Measurements from ENCODE around the gene PRKCD. TPM values are rescaled to one million over a fixed set of nuclear protein-coding genes. Genes with fewer than 3 reads are reported as not detected.

The PRKCD gene
- total RNA-seq, 1 donor, result 2.2 TPM

- no peaks in the 10 kb centered on the region for H3K9me3 ChIP-seq (ENCODE audit: low read depth, low read length)
- TF ChIP-seq, protein P1, sequence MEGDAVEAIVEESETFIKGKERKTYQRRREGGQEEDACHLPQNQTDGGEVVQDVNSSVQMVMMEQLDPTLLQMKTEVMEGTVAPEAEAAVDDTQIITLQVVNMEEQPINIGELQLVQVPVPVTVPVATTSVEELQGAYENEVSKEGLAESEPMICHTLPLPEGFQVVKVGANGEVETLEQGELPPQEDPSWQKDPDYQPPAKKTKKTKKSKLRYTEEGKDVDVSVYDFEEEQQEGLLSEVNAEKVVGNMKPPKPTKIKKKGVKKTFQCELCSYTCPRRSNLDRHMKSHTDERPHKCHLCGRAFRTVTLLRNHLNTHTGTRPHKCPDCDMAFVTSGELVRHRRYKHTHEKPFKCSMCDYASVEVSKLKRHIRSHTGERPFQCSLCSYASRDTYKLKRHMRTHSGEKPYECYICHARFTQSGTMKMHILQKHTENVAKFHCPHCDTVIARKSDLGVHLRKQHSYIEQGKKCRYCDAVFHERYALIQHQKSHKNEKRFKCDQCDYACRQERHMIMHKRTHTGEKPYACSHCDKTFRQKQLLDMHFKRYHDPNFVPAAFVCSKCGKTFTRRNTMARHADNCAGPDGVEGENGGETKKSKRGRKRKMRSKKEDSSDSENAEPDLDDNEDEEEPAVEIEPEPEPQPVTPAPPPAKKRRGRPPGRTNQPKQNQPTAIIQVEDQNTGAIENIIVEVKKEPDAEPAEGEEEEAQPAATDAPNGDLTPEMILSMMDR (IDR thresholded peaks at IDR 0.05; ENCODE audit: extremely low read depth, low read depth, low read length), result no peak
- no peak for DNase-seq (ENCODE audit: insufficient read length, low spot score, missing footprints)
- no peak overlapping the region for H2AFZ ChIP-seq (ENCODE audit: low read length)
- no peak overlapping the region for H3K4me2 ChIP-seq (ENCODE audit: insufficient read depth, low read length)
- H3K4me1 ChIP-seq (ENCODE audit: insufficient read depth, low read length), result peaks cover 42% of the 10 kb centered on the region
- H3K36me3 ChIP-seq (ENCODE audit: insufficient read depth, low read length), result peaks cover 64% of the 10 kb centered on the region
- no peak overlapping the region for H3K4me3 ChIP-seq (ENCODE audit: insufficient read depth, low read length)
- H3K27me3 ChIP-seq (ENCODE audit: insufficient read depth, low read length), result no peaks in the 10 kb centered on the region
- H4K20me1 ChIP-seq (ENCODE audit: insufficient read depth, low read length), result peaks cover 47% of the 10 kb centered on the region
- H3K27ac ChIP-seq (ENCODE audit: low read depth, low read length), result peak overlapping the region; percentile 62
- peaks cover 84% of the 10 kb centered on the region for H3K79me2 ChIP-seq (ENCODE audit: insufficient read depth, low read length)
These were observed 80.3 kb downstream of the PRKCD start for GRCh38 chr3:53240989-53241972.

DNA sequence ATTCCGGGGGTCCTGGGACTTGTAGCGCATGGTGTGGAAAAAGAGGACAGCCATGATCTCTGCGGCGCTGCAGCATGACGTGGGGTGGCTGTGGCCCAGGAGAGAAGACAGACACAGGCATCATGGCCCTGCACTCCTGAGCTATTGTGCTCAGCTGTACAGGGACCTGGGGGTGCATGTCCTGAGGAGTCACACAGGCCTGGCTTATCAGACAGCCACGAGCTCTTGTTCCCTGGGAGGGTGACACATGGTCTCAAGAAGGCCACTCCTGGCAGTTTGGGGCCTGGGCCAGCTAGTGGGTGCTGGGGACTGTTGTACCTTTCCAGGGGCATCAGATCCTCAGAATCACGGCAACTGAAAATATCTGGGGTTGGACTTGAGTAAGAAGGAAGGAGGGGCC is 81.1 kb downstream of the PRKCD start:
- TF ChIP-seq, protein P1 (IDR thresholded peaks at IDR 0.05; ENCODE audit: extremely low read depth, low read depth, low read length), result no peak
- Histone ChIP-seq H4K20me1 (ENCODE audit: insufficient read depth, low read length) (peaks cover 53% of the 10 kb centered on the region), H3K79me2 (ENCODE audit: insufficient read depth, low read length) (peaks cover 86% of the 10 kb centered on the region), H3K4me1 (ENCODE audit: insufficient read depth, low read length) (peaks cover 33% of the 10 kb centered on the region), H3K4me2 (ENCODE audit: insufficient read depth, low read length) (no peak overlapping the region), H3K4me3 (ENCODE audit: insufficient read depth, low read length) (no peak overlapping the region), H3K9me3 (ENCODE audit: low read depth, low read length) (no peaks in the 10 kb centered on the region), H3K27me3 (ENCODE audit: insufficient read depth, low read length) (no peaks in the 10 kb centered on the region), H2AFZ (ENCODE audit: low read length) (no peak overlapping the region), H3K27ac (ENCODE audit: low read depth, low read length) (peak overlapping the region; percentile 62), H3K36me3 (ENCODE audit: insufficient read depth, low read length) (peaks cover 55% of the 10 kb centered on the region)
- peak; percentile 71 for DNase-seq (ENCODE audit: insufficient read length, low spot score, missing footprints)

Other genes with a start within 250 kb of the PRKCD start
- gene SFMBT1, start 115.1 kb upstream of the PRKCD start, total RNA-seq, result 11.6 and 12.4 TPM in 2 replicates
- 11.9 and 12.7 TPM in 2 replicates for gene RFT1, start 30.8 kb upstream of the PRKCD start, total RNA-seq
- gene TKT, start 94.8 kb downstream of the PRKCD start, total RNA-seq, result 413 and 453 TPM in 2 replicates
- 14.4 and 16.6 TPM in 2 replicates for gene DCP1A, start 186.3 kb downstream of the PRKCD start, total RNA-seq